ENCODE results near the gene PPP3R1.

DNA sequence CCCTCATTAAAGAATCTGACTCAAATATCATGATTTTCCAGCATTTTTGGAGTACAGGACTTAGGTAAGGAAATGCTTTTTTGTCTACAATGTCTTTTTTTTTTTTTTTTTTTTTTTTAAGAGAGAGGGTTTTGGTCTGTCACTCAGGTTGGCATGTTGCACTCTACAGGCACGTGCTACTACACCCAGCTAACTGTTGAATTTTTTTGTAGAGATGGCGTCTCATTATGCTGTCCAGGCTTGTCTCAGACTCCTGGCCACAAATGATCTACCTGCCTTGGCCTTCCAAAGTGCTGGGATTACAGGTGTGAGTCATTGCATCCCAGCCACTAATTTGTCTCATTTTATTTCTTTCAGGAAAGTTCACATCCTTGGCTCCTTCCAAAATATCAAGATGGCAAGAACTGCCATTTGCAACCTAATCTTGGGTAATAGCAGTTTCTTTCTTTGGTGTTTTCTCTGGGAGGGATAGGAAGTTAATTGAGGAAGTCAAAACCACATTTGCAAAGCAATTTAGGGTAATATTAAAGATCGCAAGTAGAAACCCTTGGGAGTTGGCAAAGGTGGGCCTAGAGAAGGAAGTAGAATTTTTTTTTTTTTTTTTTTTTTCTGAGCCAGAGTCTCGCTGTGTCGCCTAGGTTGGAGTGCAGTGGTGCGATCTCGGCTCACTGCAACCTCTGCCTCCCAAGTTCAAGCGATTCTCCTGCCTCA, 79.2 kb downstream of the PPP3R1 start:
- TF ChIP-seq TCF12 (IDR thresholded peaks at IDR 0.05; ENCODE audit: low read depth, low read length) (no peak), POLR2A (IDR thresholded peaks at IDR 0.05; ENCODE audit: low read depth, low read length) (no peak), HDAC2 (IDR thresholded peaks at IDR 0.05) (no peak), KLF5 (IDR thresholded peaks at IDR 0.05; ENCODE audit: partially characterized antibody) (no peak), SRF (IDR thresholded peaks at IDR 0.05; ENCODE audit: low read depth in 2 of 2, low read length in 2 of 2) (no peak), ATF7 (IDR thresholded peaks at IDR 0.05; ENCODE audit: low read depth) (no peak), TBL1XR1 (IDR thresholded peaks at IDR 0.05; ENCODE audit: low read depth, low read length) (no peak), SIN3A (IDR thresholded peaks at IDR 0.05; ENCODE audit: low read depth, low read length) (no peak), TAF1 (IDR thresholded peaks at IDR 0.05; ENCODE audit: borderline replicate concordance, low read depth, low read length) (no peak), ZNF207 (IDR thresholded peaks at IDR 0.05; ENCODE audit: borderline replicate concordance) (no peak)
- TF ChIP-seq, protein P1, sequence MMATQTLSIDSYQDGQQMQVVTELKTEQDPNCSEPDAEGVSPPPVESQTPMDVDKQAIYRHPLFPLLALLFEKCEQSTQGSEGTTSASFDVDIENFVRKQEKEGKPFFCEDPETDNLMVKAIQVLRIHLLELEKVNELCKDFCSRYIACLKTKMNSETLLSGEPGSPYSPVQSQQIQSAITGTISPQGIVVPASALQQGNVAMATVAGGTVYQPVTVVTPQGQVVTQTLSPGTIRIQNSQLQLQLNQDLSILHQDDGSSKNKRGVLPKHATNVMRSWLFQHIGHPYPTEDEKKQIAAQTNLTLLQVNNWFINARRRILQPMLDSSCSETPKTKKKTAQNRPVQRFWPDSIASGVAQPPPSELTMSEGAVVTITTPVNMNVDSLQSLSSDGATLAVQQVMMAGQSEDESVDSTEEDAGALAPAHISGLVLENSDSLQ (IDR thresholded peaks at IDR 0.05): peak; percentile 38; the same call in 1 of the 2 replicates
- TF ChIP-seq, protein P2, sequence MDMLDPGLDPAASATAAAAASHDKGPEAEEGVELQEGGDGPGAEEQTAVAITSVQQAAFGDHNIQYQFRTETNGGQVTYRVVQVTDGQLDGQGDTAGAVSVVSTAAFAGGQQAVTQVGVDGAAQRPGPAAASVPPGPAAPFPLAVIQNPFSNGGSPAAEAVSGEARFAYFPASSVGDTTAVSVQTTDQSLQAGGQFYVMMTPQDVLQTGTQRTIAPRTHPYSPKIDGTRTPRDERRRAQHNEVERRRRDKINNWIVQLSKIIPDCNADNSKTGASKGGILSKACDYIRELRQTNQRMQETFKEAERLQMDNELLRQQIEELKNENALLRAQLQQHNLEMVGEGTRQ (IDR thresholded peaks at IDR 0.05; ENCODE audit: borderline replicate concordance, low read depth, low read length): no peak
- TF ChIP-seq, protein P3, sequence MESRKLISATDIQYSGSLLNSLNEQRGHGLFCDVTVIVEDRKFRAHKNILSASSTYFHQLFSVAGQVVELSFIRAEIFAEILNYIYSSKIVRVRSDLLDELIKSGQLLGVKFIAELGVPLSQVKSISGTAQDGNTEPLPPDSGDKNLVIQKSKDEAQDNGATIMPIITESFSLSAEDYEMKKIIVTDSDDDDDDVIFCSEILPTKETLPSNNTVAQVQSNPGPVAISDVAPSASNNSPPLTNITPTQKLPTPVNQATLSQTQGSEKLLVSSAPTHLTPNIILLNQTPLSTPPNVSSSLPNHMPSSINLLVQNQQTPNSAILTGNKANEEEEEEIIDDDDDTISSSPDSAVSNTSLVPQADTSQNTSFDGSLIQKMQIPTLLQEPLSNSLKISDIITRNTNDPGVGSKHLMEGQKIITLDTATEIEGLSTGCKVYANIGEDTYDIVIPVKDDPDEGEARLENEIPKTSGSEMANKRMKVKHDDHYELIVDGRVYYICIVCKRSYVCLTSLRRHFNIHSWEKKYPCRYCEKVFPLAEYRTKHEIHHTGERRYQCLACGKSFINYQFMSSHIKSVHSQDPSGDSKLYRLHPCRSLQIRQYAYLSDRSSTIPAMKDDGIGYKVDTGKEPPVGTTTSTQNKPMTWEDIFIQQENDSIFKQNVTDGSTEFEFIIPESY (IDR thresholded peaks at IDR 0.05): no peak
- TF ChIP-seq, protein P4, sequence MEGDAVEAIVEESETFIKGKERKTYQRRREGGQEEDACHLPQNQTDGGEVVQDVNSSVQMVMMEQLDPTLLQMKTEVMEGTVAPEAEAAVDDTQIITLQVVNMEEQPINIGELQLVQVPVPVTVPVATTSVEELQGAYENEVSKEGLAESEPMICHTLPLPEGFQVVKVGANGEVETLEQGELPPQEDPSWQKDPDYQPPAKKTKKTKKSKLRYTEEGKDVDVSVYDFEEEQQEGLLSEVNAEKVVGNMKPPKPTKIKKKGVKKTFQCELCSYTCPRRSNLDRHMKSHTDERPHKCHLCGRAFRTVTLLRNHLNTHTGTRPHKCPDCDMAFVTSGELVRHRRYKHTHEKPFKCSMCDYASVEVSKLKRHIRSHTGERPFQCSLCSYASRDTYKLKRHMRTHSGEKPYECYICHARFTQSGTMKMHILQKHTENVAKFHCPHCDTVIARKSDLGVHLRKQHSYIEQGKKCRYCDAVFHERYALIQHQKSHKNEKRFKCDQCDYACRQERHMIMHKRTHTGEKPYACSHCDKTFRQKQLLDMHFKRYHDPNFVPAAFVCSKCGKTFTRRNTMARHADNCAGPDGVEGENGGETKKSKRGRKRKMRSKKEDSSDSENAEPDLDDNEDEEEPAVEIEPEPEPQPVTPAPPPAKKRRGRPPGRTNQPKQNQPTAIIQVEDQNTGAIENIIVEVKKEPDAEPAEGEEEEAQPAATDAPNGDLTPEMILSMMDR (IDR thresholded peaks at IDR 0.05 in 2 of 3, conservative IDR thresholded peaks at IDR 0.05 in 1 of 3; ENCODE audit: control insufficient read depth in 2 of 3, extremely low read depth in 1 of 3, insufficient read depth in 1 of 3, low read depth in 3 of 3, low read length in 3 of 3): no peak

All from GM12878 (cell line).